Measurements from ENCODE around the gene DCAF8L2.

- TF ChIP-seq TAF1 (IDR thresholded peaks at IDR 0.05; ENCODE audit: borderline replicate concordance, low read depth, low read length) (no peak), POLR2A (IDR thresholded peaks at IDR 0.05; ENCODE audit: low read depth, low read length) (no peak), POLR2AphosphoS5 (IDR thresholded peaks at IDR 0.05; ENCODE audit: low read depth, low read length) (no peak)
These were observed 19.0 kb upstream of the DCAF8L2 start for GRCh38 chrX:27571164-27571563.

Data from GM12892 (cell line).